NCI-H345 (cell line): ENCODE results near the gene IGFL1.
"Not testable (repeated sequence)": the region's sequence is repeated elsewhere in the genome, so short reads cannot be mapped to it uniquely, and the experiment has no call there.

Experiments
- DNase-seq: peaks from one replicate; lab custom pipeline; 2025; lab: John Stamatoyannopoulos, UW

Gene IGFL1

GRCh38 chr19:46225558-46226004 is 4.0 kb upstream of the IGFL1 start:
- DNase-seq: no peak

DNA sequence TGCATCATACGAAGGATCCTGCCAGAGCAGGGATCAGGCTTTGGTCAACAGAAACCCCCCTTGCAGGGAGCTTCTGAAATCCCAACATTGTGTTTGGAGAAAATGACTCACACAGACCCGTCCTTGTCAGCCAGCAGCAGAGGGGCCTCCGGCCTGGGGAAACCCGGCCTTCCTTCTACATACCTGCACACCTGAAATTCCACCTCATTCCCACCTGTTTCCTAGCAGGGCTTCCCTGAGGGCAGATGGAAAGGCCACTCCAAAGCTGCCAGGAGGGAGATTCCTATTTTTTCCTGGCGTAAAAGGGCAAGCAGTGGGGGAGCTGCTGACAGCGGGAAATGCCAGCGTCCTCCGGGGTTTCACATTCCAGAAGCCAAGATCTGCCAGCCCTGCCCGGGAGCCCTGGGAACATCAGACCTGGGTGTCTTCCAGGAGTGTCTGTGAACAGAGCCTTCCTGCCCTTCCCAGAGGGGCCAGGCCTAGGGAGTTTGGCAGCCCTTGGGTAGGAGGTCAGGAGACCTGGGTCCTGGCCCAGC is 3.0 kb upstream of the IGFL1 start:
- no peak for DNase-seq

GRCh38 chr19:46232029-46232428 is 2.5 kb downstream of the IGFL1 start:
- no peak for DNase-seq

GRCh38 chr19:46232468-46232867 is 2.9 kb downstream of the IGFL1 start:
- DNase-seq: no peak

DNA sequence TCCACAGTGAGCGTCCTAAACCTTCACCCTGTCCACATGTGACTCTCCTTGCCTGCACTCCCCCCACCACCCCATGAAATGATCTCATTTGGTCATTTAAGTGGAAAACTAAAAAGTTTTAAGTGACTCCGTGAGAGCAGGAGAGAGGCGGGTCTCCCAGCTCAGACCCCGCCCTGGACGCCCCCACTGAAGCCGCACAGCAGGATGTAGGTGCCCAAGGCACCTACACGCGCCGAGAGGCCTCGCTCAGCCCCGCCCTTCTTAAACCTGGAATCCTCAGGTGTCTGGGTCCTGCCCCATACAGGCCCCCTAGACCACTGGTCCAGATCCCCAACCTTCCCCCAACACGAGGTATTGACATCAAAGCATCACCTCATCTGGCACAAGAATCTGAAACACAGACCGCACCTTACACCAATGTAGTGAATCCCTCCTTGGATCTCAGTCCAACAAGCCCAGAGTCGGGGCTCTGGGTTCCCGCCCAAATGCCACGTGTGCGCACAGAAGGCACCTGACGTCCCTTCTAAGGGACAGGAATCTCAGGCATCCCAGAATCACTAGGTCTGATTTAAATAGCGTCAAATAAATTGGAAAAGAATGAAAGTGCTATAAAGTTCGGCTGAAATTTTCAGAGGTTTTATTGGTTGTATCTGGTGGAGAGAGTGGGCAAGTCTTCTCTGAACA is 3.5 kb downstream of the IGFL1 start:
- no peak for DNase-seq

DNA sequence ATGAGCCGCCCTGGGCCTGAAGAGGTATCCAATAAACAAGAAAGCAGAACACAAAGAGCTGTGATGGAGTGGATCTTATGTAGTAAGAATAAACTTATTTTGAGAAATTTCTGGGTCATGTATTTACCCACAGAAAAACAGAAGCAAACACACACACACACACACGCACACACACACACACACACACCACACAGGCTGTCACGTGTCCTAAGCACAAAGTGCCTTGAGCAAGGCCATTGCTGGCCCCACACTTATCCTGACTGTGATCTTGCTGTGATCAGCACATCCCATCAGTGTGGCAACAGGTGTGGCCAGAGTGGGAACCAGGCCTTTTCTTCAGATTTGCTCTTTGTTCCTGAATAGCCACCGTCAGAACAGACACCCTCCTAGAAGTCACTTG is 4.3 kb downstream of the IGFL1 start:
- not testable (repeated sequence) for DNase-seq

GRCh38 chr19:46238141-46238540 is 8.6 kb downstream of the IGFL1 start:
- DNase-seq: not testable (repeated sequence)

- no peak for DNase-seq
Observed at GRCh38 chr19:46239193-46240024, 9.9 kb downstream of the IGFL1 start.

DNA sequence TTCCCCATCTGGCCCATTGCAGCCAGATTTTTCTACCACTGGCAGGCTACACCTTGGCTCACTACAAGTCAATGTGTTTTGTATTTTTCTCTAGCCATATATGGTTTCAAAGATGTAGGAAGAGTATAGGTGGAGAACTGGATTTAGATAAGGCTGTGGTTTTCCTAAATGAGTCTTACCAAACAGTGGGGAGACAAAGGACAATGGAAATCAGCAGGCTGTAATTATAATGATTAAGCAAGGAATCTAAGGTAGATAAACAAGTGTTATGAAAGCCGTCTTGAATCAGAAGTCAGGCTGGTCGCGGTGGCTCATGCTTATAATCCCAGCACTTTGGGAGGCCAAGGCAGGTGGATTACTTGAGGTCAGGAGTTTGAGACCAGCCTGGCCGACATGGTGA is 11.2 kb downstream of the IGFL1 start:
- no peak for DNase-seq

DNA sequence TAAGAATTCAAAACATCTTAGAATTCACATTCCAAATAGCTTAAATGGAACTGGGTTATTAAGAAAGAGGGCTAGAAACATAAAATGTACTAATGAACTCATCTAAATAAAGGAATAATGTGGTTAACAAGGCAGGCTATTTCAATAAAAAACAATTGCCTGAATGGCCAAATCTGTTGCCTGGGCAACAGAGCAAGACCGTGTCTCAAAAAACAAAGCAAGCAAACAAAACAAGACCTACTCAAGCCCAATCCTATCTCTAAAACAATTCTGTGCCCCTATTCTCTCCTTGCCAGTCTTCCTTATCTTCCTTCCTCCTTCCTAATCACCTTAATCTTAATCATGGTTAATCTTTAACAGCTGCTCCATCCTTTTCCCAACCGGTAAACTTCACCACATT is 12.1 kb downstream of the IGFL1 start:
- no peak for DNase-seq

- DNase-seq: not testable (repeated sequence)
Observed at GRCh38 chr19:46243081-46243654, 13.6 kb downstream of the IGFL1 start.

- DNase-seq: no peak
Observed at GRCh38 chr19:46250076-46250735, 20.7 kb downstream of the IGFL1 start.

DNA sequence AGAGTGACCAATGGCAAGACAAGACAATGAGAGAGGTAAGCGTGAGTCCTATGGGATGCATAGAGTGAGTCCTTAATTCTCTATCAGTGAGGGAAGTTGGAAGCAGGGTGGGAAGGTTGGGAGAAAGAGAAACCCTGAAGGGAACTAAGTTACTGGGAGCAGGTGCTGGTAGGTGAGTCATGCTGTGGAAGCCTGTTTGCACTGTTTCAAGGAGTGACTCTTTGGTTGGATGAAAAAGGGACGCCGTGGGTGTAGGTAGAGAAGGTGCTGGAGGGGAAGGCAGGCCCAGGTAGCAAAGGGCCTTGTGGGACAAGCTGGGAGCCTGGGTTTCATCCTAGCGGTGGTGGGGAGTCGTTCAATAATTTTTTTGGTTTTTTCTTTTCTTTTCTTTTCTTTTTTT is 21.9 kb downstream of the IGFL1 start:
- no peak for DNase-seq

DNA sequence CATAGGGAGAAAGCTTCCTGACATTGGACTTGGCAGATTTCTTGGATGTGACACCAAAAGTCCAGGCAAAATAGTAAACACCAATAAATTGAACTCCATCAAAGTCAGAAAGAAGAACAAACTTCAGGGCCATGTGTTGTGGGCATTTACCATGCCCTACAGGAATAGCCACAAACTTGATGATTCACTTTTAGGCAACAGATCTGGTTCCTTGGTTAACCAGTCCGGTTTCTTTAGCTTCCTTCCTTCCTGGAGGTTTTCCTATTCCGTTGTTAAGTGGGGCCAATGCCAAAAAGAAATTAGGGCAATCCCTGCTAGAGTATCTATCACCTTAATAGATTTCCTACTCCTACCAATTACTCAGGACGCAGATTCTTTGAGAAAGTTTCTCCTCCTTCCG is 25.2 kb downstream of the IGFL1 start:
- no peak for DNase-seq

DNA sequence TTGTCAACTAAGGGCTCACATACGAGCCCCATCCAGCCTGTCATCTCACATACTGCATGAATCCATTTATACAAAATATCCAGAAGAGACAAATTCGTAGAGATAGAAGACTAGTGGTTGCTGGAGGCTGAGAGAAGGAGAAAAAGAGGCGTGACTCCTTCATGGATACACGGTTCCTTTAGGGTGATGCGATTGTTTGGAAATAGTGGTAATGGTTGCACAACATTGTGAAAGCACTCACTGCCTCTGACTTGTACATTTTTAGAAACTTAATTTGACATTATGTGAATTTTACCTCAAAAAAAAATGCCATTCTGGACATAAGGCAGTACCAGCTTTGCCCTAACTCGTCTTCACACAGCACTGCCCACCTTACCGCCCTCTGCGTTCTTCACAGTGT is 27.3 kb downstream of the IGFL1 start:
- DNase-seq: no peak

DNA sequence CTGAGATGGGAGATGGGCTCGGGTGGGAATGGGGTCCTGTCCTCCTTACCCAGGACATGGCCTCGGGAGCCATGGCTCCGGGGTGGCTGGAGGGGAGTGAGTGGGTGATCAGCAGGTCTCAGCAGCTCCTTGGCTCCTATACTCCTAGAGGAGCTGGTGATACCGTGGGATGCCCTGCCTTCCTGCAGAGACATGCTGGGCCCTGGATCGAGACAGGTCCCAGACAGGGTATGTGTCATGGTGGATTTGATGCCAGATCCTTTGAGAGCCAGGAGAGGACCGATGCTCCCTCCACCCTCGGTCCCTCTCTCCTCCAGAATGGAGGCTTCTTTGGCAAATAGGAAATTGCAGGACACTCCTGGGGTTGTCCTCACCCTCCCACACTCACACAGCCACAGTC is 32.0 kb downstream of the IGFL1 start:
- DNase-seq: not testable (repeated sequence)

- DNase-seq: not testable (repeated sequence)
Observed at GRCh38 chr19:46262684-46263296, 33.2 kb downstream of the IGFL1 start.

DNA sequence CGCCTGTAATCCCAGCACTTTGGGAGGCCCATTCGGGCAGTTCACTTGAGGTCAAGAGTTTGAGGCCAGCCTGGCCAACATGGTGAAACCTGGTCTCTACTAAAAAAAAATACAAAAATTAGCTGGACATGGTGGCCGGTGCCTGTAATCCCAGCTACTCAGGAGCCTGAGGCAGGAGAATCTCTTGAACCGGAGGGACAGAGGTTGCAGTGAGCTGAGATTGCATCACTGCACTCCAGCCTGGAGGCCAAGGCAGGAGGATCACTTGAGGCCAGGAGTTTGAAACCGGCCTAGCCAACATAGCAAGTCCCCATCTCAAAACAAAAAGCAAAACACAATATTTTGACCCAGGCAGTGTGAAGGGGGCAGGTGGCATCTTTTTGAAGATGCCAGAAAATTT is 35.3 kb downstream of the IGFL1 start:
- DNase-seq: not testable (repeated sequence)

DNA sequence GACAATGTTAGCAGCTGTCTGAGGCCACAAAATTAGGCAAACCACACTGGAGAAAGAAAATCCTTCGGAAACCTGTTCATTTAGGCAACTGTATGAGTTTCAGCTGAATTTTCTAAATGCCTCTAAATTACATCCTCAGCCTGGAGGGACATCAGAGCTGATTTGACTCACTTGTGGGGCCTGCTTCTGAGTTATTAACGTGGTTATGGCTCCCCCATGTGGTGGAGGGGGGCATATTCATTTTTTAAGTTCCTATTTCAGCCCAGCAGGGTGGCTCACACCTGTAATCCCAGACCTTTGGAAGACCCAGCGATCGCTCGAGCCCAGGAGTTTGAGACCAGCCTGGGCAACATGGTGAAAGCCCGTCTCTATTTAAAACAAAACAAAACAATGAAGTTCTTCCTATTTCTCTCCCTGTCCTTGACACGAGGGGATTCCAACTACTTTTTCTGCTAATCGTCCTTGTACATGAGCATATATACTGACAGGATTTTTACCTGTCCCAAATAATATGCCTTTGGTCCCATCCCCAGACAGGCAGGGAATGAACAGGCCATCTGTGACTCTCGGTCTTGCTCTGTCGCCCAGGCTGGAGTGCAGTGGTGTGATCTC is 35.8 kb downstream of the IGFL1 start:
- DNase-seq: peak; percentile 63

DNA sequence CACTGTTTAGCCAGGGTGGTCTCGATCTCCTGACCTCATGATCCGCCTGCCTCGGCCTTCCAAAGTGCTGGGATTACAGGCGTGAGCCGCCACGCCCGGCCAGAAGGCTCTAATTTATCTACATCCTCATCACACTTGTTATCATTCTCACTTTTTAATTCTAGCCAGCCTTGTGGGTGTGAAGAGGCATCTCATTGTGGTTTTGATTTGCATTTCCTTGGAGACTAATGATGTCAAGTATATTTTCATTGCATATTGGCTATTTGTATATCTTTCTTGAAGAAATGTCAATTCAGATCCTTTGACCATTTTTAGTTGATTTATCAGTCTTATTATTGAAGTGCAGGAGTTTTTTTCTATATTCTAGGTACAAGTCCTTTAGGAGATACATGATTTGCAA is 39.6 kb downstream of the IGFL1 start:
- DNase-seq: no peak

GRCh38 chr19:46270521-46271256 is 41.1 kb downstream of the IGFL1 start:
- no peak for DNase-seq
